Tibial nerve (tissue), 3 donors: ENCODE results near the gene RWDD4.

Experiments
- POLR2A ChIP-seq, 2 donors: fragments of 450-650 bp; IDR thresholded peaks; one replicate each; pipeline ENCODE4 v1.6.1; 2017; ENCODE audit warnings: antibody characterized with exemption in 2 of 2, mild to moderate bottlenecking in 2 of 2, moderate library complexity in 2 of 2
- TF ChIP-seq, protein P1 (sequence below), 5 experiments: fragments of 200-600 bp in 3 of 5; fragments of 450-650 bp in 2 of 5; sonication (generic) in 3 of 5; IDR thresholded peaks; one replicate each; pipeline ENCODE4 v1.5.1; 2016 to 2019; ENCODE audit warnings: antibody characterized with exemption in 5 of 5, mild to moderate bottlenecking in 3 of 5, moderate library complexity in 2 of 5

DNA sequence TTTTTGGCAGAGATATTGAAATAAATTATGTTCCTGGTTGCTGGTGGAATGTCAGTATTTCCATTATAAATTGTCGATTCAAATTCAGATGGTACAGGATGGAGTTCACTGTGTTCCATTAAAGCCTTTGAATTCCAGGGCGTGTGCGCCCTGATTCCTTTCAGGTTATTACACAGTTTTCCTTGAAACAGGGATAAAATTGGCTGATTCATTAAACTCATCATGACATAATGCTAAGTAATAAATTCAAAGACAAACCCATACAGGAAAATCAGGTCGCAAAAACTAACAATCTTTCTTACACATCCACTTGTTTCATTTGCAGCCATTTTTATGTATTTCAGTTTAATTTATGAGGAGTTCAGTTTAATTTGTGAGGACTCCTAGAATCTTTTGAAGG lies 51.1 kb downstream of the RWDD4 start:
- no peak for TF ChIP-seq POLR2A (IDR thresholded peaks at IDR 0.05)
- TF ChIP-seq, protein P1, sequence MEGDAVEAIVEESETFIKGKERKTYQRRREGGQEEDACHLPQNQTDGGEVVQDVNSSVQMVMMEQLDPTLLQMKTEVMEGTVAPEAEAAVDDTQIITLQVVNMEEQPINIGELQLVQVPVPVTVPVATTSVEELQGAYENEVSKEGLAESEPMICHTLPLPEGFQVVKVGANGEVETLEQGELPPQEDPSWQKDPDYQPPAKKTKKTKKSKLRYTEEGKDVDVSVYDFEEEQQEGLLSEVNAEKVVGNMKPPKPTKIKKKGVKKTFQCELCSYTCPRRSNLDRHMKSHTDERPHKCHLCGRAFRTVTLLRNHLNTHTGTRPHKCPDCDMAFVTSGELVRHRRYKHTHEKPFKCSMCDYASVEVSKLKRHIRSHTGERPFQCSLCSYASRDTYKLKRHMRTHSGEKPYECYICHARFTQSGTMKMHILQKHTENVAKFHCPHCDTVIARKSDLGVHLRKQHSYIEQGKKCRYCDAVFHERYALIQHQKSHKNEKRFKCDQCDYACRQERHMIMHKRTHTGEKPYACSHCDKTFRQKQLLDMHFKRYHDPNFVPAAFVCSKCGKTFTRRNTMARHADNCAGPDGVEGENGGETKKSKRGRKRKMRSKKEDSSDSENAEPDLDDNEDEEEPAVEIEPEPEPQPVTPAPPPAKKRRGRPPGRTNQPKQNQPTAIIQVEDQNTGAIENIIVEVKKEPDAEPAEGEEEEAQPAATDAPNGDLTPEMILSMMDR (IDR thresholded peaks at IDR 0.05), result no peak
